Activated CD8-positive, alpha-beta memory T cell treated with anti-CD3 and anti-CD28 coated beads for 36 hours (primary cell): ENCODE results near the gene PRR35. TPM values are rescaled to one million over a fixed set of nuclear protein-coding genes. Genes with fewer than 3 reads are reported as not detected.

Experiments used
- CTCF ChIA-PET: fragments of 350-600 bp; sonication (Branson Sonifier 250); formaldehyde crosslinking; loops from one replicate; lab custom pipeline; 2021; ENCODE audit warnings: antibody characterized with exemption; lab: Charles Lee
- POLR2A ChIA-PET: fragments of 350-600 bp; sonication (Branson Sonifier 250); formaldehyde crosslinking; loops from one replicate; lab custom pipeline; 2021; ENCODE audit warnings: antibody characterized with exemption; lab: Charles Lee
- total RNA-seq, 2 experiments: library from RNA; stranded (reverse); gene quantifications; one replicate each; pipeline ENCODE4 v1.2.3, GENCODE V29; 2021

Gene PRR35
- total RNA-seq, 2 experiments from 2014 or later, result not detected

- CTCF ChIA-PET, result interaction anchor here (0.6 kb wide), 1 partner anchor 139 kb away, joined by 3 read pairs; no protein-coding TSS in a partner anchor
- POLR2A ChIA-PET, result no interaction called here
These were observed 23.8 kb downstream of the PRR35 start for GRCh38 chr16:583815-584591.

GRCh38 chr16:585351-585750 lies 25.2 kb downstream of the PRR35 start:
- ChIA-PET POLR2A (interaction anchor here (0.5 to 0.8 kb wide), 2 partner anchors 18 to 55 kb away, joined by 5 read pairs; partner anchors contain the start of gene NHLRC4), CTCF (no interaction called here)

GRCh38 chr16:586047-586644 lies 26.0 kb downstream of the PRR35 start:
- ChIA-PET CTCF (interaction anchor here (2.8 kb wide), 1 partner anchor 8 kb away, joined by 17 read pairs; no protein-coding TSS in a partner anchor), POLR2A (no interaction called here)

- ChIA-PET CTCF (interaction anchor here (2.8 kb wide), 1 partner anchor 9 kb away, joined by 17 read pairs; no protein-coding TSS in a partner anchor), POLR2A (interaction anchor here (0.6 to 1.7 kb wide), 4 partner anchors 9 to 564 kb away, joined by 3 to 5 read pairs (median 4); no protein-coding TSS in a partner anchor)
These were observed 26.7 kb downstream of the PRR35 start for GRCh38 chr16:586645-587590.

- POLR2A ChIA-PET, result interaction anchor here (0.7 to 1.7 kb wide), 5 partner anchors 12 to 65 kb away, joined by 3 to 5 read pairs (median 3); partner anchors contain the start of gene NHLRC4
These were observed 28.4 kb downstream of the PRR35 start for GRCh38 chr16:588639-588888.

GRCh38 chr16:588889-589657 lies 28.9 kb downstream of the PRR35 start:
- ChIA-PET CTCF (interaction anchor here (0.7 to 1.6 kb wide), 2 partner anchors 62 to 186 kb away, joined by 3 to 4 read pairs; partner anchors contain the start of gene CAPN15), POLR2A (interaction anchor here (0.7 to 1.7 kb wide), 5 partner anchors 12 to 66 kb away, joined by 3 to 5 read pairs (median 3); partner anchors contain the start of gene NHLRC4)

More at GRCh38 chr16:588639-588888, 28.4 kb downstream of the PRR35 start:
- CTCF ChIA-PET, result interaction anchor here (0.7 to 1.6 kb wide), 2 partner anchors 61 to 186 kb away, joined by 3 to 4 read pairs; partner anchors contain the start of gene CAPN15

GRCh38 chr16:589658-590187 lies 29.5 kb downstream of the PRR35 start, which contains the start of gene RAB40C:
Gene RAB40C (plus strand): TSS chr16:590066. CDS start chr16:590292, 226 bp downstream.
- POLR2A ChIA-PET, result no interaction called here

GRCh38 chr16:590188-590814 lies 30.1 kb downstream of the PRR35 start:
- POLR2A ChIA-PET, result no interaction called here
- CTCF ChIA-PET, result interaction anchor here (1.7 kb wide), 1 partner anchor 12 kb away, joined by 3 read pairs; no protein-coding TSS in a partner anchor

More at GRCh38 chr16:589658-590187, 29.5 kb downstream of the PRR35 start, which contains the start of gene RAB40C:
- CTCF ChIA-PET, result interaction anchor here (1.7 kb wide), 1 partner anchor 11 kb away, joined by 3 read pairs; no protein-coding TSS in a partner anchor

GRCh38 chr16:590815-591200 lies 30.6 kb downstream of the PRR35 start:
- CTCF ChIA-PET, result interaction anchor here (1.7 kb wide), 1 partner anchor 12 kb away, joined by 3 read pairs; no protein-coding TSS in a partner anchor
- POLR2A ChIA-PET, result no interaction called here

GRCh38 chr16:591231-591630 lies 31.0 kb downstream of the PRR35 start:
- ChIA-PET CTCF (interaction anchor here (1.4 to 1.7 kb wide), 2 partner anchors 9 to 13 kb away, joined by 3 read pairs; no protein-coding TSS in a partner anchor), POLR2A (no interaction called here)

- ChIA-PET CTCF (interaction anchor here (1.4 to 2.1 kb wide), 2 partner anchors 8 to 56 kb away, joined by 3 to 6 read pairs; no protein-coding TSS in a partner anchor), POLR2A (interaction anchor here (0.5 kb wide), 1 partner anchor 154 kb away, joined by 5 read pairs; no protein-coding TSS in a partner anchor)
These were observed 31.8 kb downstream of the PRR35 start for GRCh38 chr16:591892-592517.

GRCh38 chr16:592518-593306 lies 32.5 kb downstream of the PRR35 start:
- CTCF ChIA-PET, result interaction anchor here (1.4 to 2.1 kb wide), 2 partner anchors 8 to 55 kb away, joined by 3 to 6 read pairs; no protein-coding TSS in a partner anchor

GRCh38 chr16:593406-593805 lies 33.2 kb downstream of the PRR35 start:
- ChIA-PET CTCF (interaction anchor here (0.6 to 2.1 kb wide), 2 partner anchors 29 to 55 kb away, joined by 3 to 6 read pairs; no protein-coding TSS in a partner anchor), POLR2A (no interaction called here)

More at GRCh38 chr16:592518-593306, 32.5 kb downstream of the PRR35 start:
- POLR2A ChIA-PET, result interaction anchor here (0.5 kb wide), 1 partner anchor 154 kb away, joined by 5 read pairs; no protein-coding TSS in a partner anchor

- CTCF ChIA-PET, result interaction anchor here (0.6 to 2.1 kb wide), 2 partner anchors 29 to 54 kb away, joined by 3 to 6 read pairs; no protein-coding TSS in a partner anchor
- POLR2A ChIA-PET, result no interaction called here
These were observed 33.6 kb downstream of the PRR35 start for GRCh38 chr16:593807-594206.

- POLR2A ChIA-PET, result no interaction called here
- CTCF ChIA-PET, result interaction anchor here (0.6 to 1.0 kb wide), 3 partner anchors 16 to 172 kb away, joined by 3 read pairs; no protein-coding TSS in a partner anchor
These were observed 34.9 kb downstream of the PRR35 start for GRCh38 chr16:595094-595528.
